Sigmoid colon (tissue), 7 donors: ENCODE data around the gene SLF2. TPM values are rescaled to one million over a fixed set of nuclear protein-coding genes. Genes with fewer than 3 reads are reported as not detected.

Source experiments
- DNase-seq: peaks from one replicate; pipeline ENCODE4 v3.0.0-alpha.2; 2019
- H3K27ac ChIP-seq, 4 donors: fragments of 200-600 bp; sonication (generic); one replicate each; pipeline ENCODE4 v1.5.1; 2016 to 2019; ENCODE audit warnings: mild to moderate bottlenecking in 1 of 4
- H3K27me3 ChIP-seq, 3 donors: fragments of 200-600 bp; sonication (generic); one replicate each; pipeline ENCODE4 v1.5.1; 2019; ENCODE audit warnings: mild to moderate bottlenecking in 1 of 3
- H3K36me3 ChIP-seq, 4 donors: fragments of 200-600 bp; sonication (generic); one replicate each; pipeline ENCODE4 v1.5.1; 2016 to 2019
- H3K4me1 ChIP-seq, 4 donors: fragments of 200-600 bp; sonication (generic); one replicate each; pipeline ENCODE4 v1.5.1; 2017 to 2019
- H3K4me3 ChIP-seq, 4 donors: fragments of 200-600 bp; sonication (generic); one replicate each; pipeline ENCODE4 v1.5.1; 2017 to 2019; ENCODE audit warnings: mild to moderate bottlenecking in 2 of 4, moderate library complexity in 1 of 4
- H3K9me3 ChIP-seq, 4 donors: fragments of 200-600 bp in 3 of 4; sonication (generic) in 3 of 4; one replicate each; pipeline versions ENCODE4 v1.5.1 to v1.6.1; 2013 to 2019
- CTCF ChIP-seq, 4 experiments: fragments of 450-650 bp in 3 of 4; fragments of 200-600 bp in 1 of 4; IDR thresholded peaks; one replicate each; pipeline ENCODE4 v1.5.1; 2016 to 2019; ENCODE audit warnings: antibody characterized with exemption in 4 of 4, mild to moderate bottlenecking in 3 of 4, moderate library complexity in 2 of 4
- EP300 ChIP-seq, 4 donors: sonication (generic); formaldehyde crosslinking; IDR thresholded peaks; one replicate each; pipeline ENCODE4 v1.6.1; 2017; ENCODE audit warnings: antibody characterized with exemption in 4 of 4
- POLR2A ChIP-seq, 2 donors: fragments of 450-650 bp; IDR thresholded peaks; one replicate each; pipeline ENCODE4 v1.6.1; 2016; ENCODE audit warnings: antibody characterized with exemption in 2 of 2, mild to moderate bottlenecking in 2 of 2, moderate library complexity in 2 of 2
- POLR2AphosphoS5 ChIP-seq, 4 donors: sonication (generic); formaldehyde crosslinking; IDR thresholded peaks; one replicate each; pipeline ENCODE4 v1.6.1; 2017; ENCODE audit warnings: antibody characterized with exemption in 4 of 4
- WGBS, 2 donors: extraction: QIAGEN DNeasy Blood & Tissue Kit; methylation state at CpG; one replicate each; pipeline ENCODE4 v1.1.7; 2013; 5-methylcytosine and 5-hydroxymethylcytosine counted together
- intact Hi-C: fragments of 100-400 bp; cut with DNase I; formaldehyde crosslinking; loops from one replicate; pipeline ENCODE4 v1.15.1; 2023
- polyA plus RNA-seq, 3 donors: library from polyadenylated mRNA; stranded (reverse); fragments of 200-250 nt; gene quantifications; one replicate each; pipeline ENCODE4 v1.2.3, GENCODE V29; 2013
- total RNA-seq, 4 donors: library from RNA; depleted of rRNA; stranded (reverse); fragments of >200 nt; gene quantifications; one replicate each; pipeline ENCODE4 v1.1.0, GENCODE V29; 2016
- donor health status: healthy with polysubstance abuse.
- donor health status: Bipolar disorder and iron deficiency.
- donor health status: healthy.

Gene SLF2
- total and polyA plus RNA-seq, 7 donors = 3.2 to 49.9 (median 31.8) TPM

GRCh38 chr10:100986623-100986951 is 73.8 kb downstream of the SLF2 start:
- peaks cover 0 to 48% (median 8%) of the 10 kb centered on the region in 4 donors for H3K36me3 ChIP-seq
- TF ChIP-seq CTCF (IDR thresholded peaks at IDR 0.05) = no peak
- WGBS, 2 donors = 9 to 23% methylated on average over 17 of the region's 17 CpGs

GRCh38 chr10:100986952-100987684 is 74.4 kb downstream of the SLF2 start, which contains the start of the genes MRPL43 and TWNK:
TSS of gene MRPL43 (minus strand) at chr10:100987497. CDS start at chr10:100987443, 54 bp downstream.
TSS of gene TWNK (plus strand) at chr10:100987543. CDS start at chr10:100988211, 668 bp downstream.
- TF ChIP-seq EP300 (IDR thresholded peaks at IDR 0.05) (no peak), POLR2AphosphoS5 (IDR thresholded peaks at IDR 0.05) (peak; percentile 32 to 87 (median 73)), POLR2A (IDR thresholded peaks at IDR 0.05) (peak in 1 of 2 donors; percentile 46)
- no peaks in the 10 kb centered on the region for H3K27me3 ChIP-seq
- H3K4me3 ChIP-seq = peak within 1 kb of the TSS; percentile 78 to 87 (median 84)
- DNase-seq = peak; percentile 91
- no peaks in the 10 kb centered on the region for H3K9me3 ChIP-seq
- H3K27ac ChIP-seq = peak within 1 kb of the TSS; percentile 80 to 82 (median 82)
- intact Hi-C loops = no loop called here
- H3K36me3 ChIP-seq = peaks cover 0 to 48% (median 8%) of the 10 kb centered on the region in 4 donors
- peaks cover 0 to 31% (median 24%) of the 10 kb centered on the region in 4 donors for H3K4me1 ChIP-seq
- WGBS, 2 donors = 1% methylated on average over 75 of the region's 75 CpGs

More at GRCh38 chr10:100986623-100986951, 73.8 kb downstream of the SLF2 start:
- Histone ChIP-seq H3K27ac (peak overlapping the region; percentile 80 to 82 (median 82)), H3K27me3 (no peaks in the 10 kb centered on the region), H3K9me3 (no peaks in the 10 kb centered on the region), H3K4me1 (peaks cover 0 to 31% (median 24%) of the 10 kb centered on the region in 4 donors), H3K4me3 (peak overlapping the region; percentile 78 to 87 (median 84))
- peak; percentile 65 for DNase-seq
- intact Hi-C loops = no loop called here

GRCh38 chr10:100987685-100988049 is 74.9 kb downstream of the SLF2 start:
- Histone ChIP-seq H3K27ac (peak overlapping the region; percentile 80 to 82 (median 82)), H3K4me3 (peak overlapping the region; percentile 78 to 87 (median 84)), H3K36me3 (peaks cover 0 to 46% (median 8%) of the 10 kb centered on the region in 4 donors), H3K27me3 (no peaks in the 10 kb centered on the region), H3K9me3 (no peaks in the 10 kb centered on the region), H3K4me1 (peaks cover 0 to 31% (median 24%) of the 10 kb centered on the region in 4 donors)
- DNase-seq = no peak
- intact Hi-C loops = no loop called here
- TF ChIP-seq EP300 (IDR thresholded peaks at IDR 0.05) = no peak
- no peak for TF ChIP-seq CTCF (IDR thresholded peaks at IDR 0.05)
- no peak for TF ChIP-seq POLR2A (IDR thresholded peaks at IDR 0.05)
- TF ChIP-seq POLR2AphosphoS5 (IDR thresholded peaks at IDR 0.05) = no peak
- WGBS, 2 donors = 2% methylated on average over 15 of the region's 15 CpGs

GRCh38 chr10:100988166-100988565 is 75.4 kb downstream of the SLF2 start:
- Histone ChIP-seq H3K27me3 (no peaks in the 10 kb centered on the region), H3K4me1 (peaks cover 0 to 31% (median 24%) of the 10 kb centered on the region in 4 donors), H3K27ac (peak overlapping the region in 1 of 4 donors; percentile 82), H3K36me3 (peaks cover 0 to 48% (median 10%) of the 10 kb centered on the region in 4 donors), H3K4me3 (peak overlapping the region; percentile 78 to 87 (median 84)), H3K9me3 (no peaks in the 10 kb centered on the region)
- TF ChIP-seq POLR2AphosphoS5 (IDR thresholded peaks at IDR 0.05) (no peak), POLR2A (IDR thresholded peaks at IDR 0.05) (no peak), EP300 (IDR thresholded peaks at IDR 0.05) (no peak)
- WGBS, 2 donors = 67 to 74% methylated on average over 10 of the region's 10 CpGs
- DNase-seq = no peak
- intact Hi-C loops = no loop called here

- no peak for DNase-seq
- WGBS, 2 donors = 90 to 91% methylated on average over 21 of the region's 21 CpGs
- Histone ChIP-seq H3K9me3 (no peaks in the 10 kb centered on the region), H3K36me3 (peaks cover 0 to 43% (median 10%) of the 10 kb centered on the region in 4 donors), H3K4me3 (no peak overlapping the region), H3K27ac (no peak overlapping the region), H3K4me1 (peaks cover 0 to 31% (median 24%) of the 10 kb centered on the region in 4 donors), H3K27me3 (no peaks in the 10 kb centered on the region)
- TF ChIP-seq POLR2AphosphoS5 (IDR thresholded peaks at IDR 0.05) (no peak), EP300 (IDR thresholded peaks at IDR 0.05) (no peak), CTCF (IDR thresholded peaks at IDR 0.05) (no peak), POLR2A (IDR thresholded peaks at IDR 0.05) (no peak)
- intact Hi-C loops = no loop called here
Observed at GRCh38 chr10:100989088-100989487, 76.3 kb downstream of the SLF2 start.
